Measurements from ENCODE around the gene POPDC2. TPM values are rescaled to one million over a fixed set of nuclear protein-coding genes. Genes with fewer than 3 reads are reported as not detected.

POPDC2 gene, protein sequence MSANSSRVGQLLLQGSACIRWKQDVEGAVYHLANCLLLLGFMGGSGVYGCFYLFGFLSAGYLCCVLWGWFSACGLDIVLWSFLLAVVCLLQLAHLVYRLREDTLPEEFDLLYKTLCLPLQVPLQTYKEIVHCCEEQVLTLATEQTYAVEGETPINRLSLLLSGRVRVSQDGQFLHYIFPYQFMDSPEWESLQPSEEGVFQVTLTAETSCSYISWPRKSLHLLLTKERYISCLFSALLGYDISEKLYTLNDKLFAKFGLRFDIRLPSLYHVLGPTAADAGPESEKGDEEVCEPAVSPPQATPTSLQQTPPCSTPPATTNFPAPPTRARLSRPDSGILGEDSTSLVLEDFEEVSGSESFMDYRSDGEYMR
- 10 to 100 TPM in 1 of 2 donors, 1 to 10 TPM in 1; 9.5 to 11.5 TPM for total RNA-seq
- polyA plus RNA-seq: 10 to 100 TPM; 11.0 to 17.5 TPM
- long read RNA-seq, donor 1, transcript POPDC2-208 (4 exons, 1,837 nt): major isoform, 5 of 25 reads
- long read RNA-seq, donor 1, partial matches to known transcripts: 6 of 25 reads
- long read RNA-seq, donor 1, other reads (novel, unspliced or antisense): 13 of 25 reads
- long read RNA-seq, donor 2, partial matches to known transcripts: 0 of 3 reads
- long read RNA-seq, donor 2, other reads (novel, unspliced or antisense): 2 of 3 reads

DNA sequence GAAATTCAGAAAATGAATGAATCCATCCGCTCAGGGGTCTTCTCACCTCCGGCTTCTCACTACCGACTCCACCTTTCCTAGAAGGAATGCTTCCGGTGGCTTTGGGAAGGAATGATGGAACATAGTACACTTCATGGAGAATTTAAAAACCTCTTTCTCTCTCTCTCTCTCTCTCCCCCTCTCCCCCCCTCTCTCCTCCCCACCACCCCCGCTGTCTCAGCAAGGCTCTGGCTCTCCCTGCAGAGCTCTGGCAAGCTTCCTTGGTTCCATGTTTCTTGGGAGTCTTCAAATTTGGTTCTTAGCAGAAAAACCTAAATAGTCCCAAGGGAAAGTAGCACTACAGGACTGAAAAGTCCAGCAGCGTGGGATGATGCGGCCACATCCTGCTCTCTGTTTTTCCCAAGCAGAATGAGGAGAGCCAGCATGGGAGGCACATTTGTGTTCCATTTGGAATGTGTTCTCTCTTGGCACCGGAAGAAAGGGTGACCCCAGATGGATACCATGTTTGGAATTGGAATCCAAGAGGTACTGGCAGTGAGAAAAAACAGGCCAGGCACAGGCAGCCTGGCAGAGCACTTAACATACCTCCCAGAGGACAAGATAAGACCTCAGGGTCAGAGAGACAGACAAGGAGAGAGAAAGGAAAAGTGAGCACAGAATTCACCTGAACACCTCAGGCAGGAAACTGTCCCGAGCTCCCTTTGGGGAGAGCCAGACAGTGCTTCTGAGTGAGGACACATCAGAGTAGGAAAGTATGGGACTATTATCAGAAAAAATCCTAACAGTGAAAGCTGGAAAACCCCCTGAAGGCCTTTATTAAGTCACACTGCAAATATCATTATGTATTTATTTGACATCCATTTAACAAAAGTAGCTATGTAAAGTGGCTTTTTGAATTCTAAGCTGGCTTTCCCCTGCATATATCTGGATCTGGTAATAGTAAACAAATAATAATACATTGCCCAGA is at the start of gene POPDC2:
Gene POPDC2 (minus strand): TSS at position 116 of the 967 bp plus-strand sequence. CDS start 166 bp downstream, outside the sequence.
- peak within 1 kb of the TSS in 1 of 2 donors; percentile 84 for H3K27ac ChIP-seq (ENCODE audit: low read depth in 1 of 2, low read length in 2 of 2)
- DNase-seq (peak; percentile 57 to 74), ATAC-seq (ENCODE audit: low FRiP score) (no peak)
- no peaks in the 10 kb centered on the region for H3K36me3 ChIP-seq (ENCODE audit: control insufficient read depth in 1 of 2, insufficient read depth in 2 of 2, low read length in 1 of 2)
- no peaks in the 10 kb centered on the region for H3K9me3 ChIP-seq (ENCODE audit: control insufficient read depth, low read length)
- no peaks in the 10 kb centered on the region for H3K27me3 ChIP-seq (ENCODE audit: control insufficient read depth in 1 of 2, insufficient read depth in 2 of 2, low read length in 1 of 2)
- 25 to 31% methylated on average over 9 of the region's 9 CpGs for WGBS, 2 donors
- H3K4me1 ChIP-seq (ENCODE audit: control insufficient read depth in 1 of 2, insufficient read depth in 2 of 2, low read length in 2 of 2): peaks cover 3 to 5% of the 10 kb centered on the region in 2 donors
- intact Hi-C loops (cut with DNase I): no loop called here
- H3K4me3 ChIP-seq (ENCODE audit: low read length in 2 of 2): no peak within 1 kb of the TSS

DNA sequence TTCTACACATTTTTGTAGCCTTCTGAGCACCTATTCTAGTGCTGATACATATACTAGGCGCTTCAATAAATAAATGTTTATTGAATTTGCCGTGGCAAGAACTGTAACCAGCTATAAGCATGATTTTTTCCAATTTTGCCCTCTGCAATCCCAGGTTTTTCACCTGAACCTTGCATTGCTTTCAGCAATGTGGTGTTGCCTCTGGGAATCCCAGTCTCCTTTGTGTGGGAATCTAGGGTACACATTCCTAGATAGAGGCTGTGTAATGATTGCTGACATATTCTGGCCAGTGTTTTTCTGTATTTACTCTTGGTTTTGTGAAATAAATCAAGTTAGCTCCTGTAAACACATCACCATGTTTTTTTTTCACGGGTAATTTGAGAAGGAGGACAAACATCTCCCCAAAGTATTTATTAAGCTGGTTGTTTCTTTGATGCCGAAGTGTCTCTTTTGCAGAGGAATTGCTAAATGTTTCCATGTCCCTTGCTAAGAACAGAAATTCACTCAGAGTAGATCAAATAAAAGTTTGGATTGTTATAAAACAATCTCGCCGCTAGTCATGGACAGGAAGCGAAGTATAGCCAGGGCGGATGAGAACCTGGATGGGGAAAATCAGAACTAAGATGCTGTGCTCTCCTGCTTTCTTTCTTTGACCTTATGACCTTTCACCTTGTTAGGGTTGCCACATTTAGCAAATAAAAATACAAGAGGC is 43.6 kb upstream of the POPDC2 start:
- ATAC-seq (ENCODE audit: low FRiP score) (no peak), DNase-seq (no peak)
- WGBS, 2 donors: 67 to 68% methylated on average over 8 of the region's 8 CpGs
- Histone ChIP-seq H3K9me3 (ENCODE audit: control insufficient read depth, low read length) (no peaks in the 10 kb centered on the region), H3K4me3 (ENCODE audit: low read length in 2 of 2) (no peak overlapping the region), H3K36me3 (ENCODE audit: control insufficient read depth in 1 of 2, insufficient read depth in 2 of 2, low read length in 1 of 2) (no peaks in the 10 kb centered on the region), H3K27me3 (ENCODE audit: control insufficient read depth in 1 of 2, insufficient read depth in 2 of 2, low read length in 1 of 2) (no peaks in the 10 kb centered on the region), H3K27ac (ENCODE audit: low read depth in 1 of 2, low read length in 2 of 2) (no peak overlapping the region), H3K4me1 (ENCODE audit: control insufficient read depth in 1 of 2, insufficient read depth in 2 of 2, low read length in 2 of 2) (no peaks in the 10 kb centered on the region)
- intact Hi-C loops (cut with DNase I): no loop called here

DNA sequence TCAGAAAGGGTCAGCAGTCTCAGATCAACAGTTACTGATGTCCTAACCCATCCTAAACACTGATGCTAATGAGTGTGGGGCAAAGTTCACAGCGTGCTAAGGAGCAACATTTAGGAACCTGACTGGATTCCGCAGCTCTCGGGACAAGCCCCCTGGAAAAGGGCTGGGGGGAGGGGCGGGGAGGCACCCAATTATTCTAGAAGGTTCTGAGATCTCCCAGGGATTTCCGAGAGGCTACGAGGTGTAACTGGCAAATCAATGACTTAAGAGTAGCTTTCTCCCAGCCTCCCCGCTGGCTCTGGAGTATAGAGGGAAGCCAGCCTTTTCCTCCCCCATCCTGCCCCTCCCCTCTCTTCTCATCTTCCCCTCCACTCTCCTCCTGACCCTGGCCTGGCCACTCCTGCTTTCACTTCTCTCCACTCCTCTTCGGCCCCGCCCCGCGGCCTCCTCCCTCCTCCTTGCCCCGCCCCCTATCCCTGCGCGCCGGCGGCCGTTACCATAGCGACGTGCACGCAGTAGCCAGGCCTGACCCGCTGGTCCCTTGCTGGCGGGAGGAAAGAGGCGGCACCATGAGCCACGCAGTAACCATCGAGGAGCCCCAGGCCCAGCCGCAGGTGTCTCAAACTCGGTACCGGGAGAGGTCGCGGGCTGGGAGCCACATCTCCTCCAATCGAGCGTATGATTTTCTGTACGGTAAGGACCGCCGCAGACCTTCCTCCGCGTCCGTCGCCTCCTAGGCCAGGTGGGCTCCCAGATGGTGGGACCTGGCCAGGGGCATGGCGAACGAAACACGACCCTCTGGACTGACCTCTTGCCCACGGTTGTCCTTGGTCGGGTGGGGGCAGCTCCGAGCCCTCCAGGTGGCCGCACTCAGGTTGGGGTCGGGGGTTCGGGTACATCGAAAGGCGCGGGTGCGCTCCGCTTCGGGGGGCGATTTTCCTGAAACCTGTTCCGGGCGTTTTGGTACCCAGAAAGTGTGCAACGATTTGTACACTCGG is 42.4 kb upstream of the POPDC2 start, which contains the start of gene CFAP91:
Gene CFAP91 (plus strand): TSS at position 493 of the 998 bp plus-strand sequence. CDS start 77 bp downstream, at position 570.
- Histone ChIP-seq H3K9me3 (ENCODE audit: control insufficient read depth, low read length) (no peaks in the 10 kb centered on the region), H3K4me1 (ENCODE audit: control insufficient read depth in 1 of 2, insufficient read depth in 2 of 2, low read length in 2 of 2) (no peaks in the 10 kb centered on the region), H3K4me3 (ENCODE audit: low read length in 2 of 2) (peak within 1 kb of the TSS; percentile 34 to 43), H3K27ac (ENCODE audit: low read depth in 1 of 2, low read length in 2 of 2) (no peak within 1 kb of the TSS), H3K27me3 (ENCODE audit: control insufficient read depth in 1 of 2, insufficient read depth in 2 of 2, low read length in 1 of 2) (no peaks in the 10 kb centered on the region), H3K36me3 (ENCODE audit: control insufficient read depth in 1 of 2, insufficient read depth in 2 of 2, low read length in 1 of 2) (no peaks in the 10 kb centered on the region)
- intact Hi-C loops (cut with DNase I): no loop called here
- WGBS, 2 donors: 3% methylated on average over 50 to 59 of the region's 59 CpGs
- DNase-seq (peak; percentile 99), ATAC-seq (ENCODE audit: low FRiP score) (peak; percentile 100)

DNA sequence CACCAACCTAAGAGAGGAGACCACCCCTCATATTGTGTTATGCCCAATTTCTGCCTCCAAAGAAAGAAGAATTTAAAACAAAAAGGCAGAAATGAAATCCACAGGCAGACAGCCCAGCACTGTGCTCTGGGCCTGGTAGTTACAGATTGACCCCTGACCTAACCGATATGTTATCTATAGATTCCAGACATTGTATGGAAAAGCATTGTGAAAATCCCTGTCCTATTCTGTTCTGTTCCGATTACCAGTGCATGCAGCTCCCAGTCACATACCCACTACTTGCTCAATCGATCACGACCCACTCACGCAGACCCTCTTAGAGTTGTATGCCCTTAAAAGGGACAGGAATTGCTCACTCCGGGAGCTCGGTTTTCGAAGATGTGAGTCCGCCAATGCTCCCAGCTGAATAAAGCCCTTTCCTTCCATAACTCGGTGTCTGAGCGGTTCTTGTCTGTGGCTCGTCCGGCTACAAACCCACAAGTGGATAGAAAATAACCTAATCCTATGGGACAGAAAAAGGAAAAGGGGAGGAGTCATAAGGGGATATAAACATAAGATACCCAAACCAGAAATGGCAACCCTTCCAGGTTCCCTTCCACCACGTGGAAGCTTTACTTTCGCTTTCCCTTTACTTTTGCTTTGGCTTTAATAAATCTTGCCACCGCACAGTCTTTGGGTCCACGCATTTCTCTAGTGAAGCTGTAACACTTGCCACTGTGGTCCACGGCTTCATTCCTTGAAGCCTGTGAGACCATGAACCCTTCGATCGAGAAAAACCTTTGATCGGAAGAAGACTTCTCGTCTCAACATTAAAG is 40.7 kb upstream of the POPDC2 start:
- Histone ChIP-seq H3K4me1 (ENCODE audit: control insufficient read depth in 1 of 2, insufficient read depth in 2 of 2, low read length in 2 of 2) (no peaks in the 10 kb centered on the region), H3K36me3 (ENCODE audit: control insufficient read depth in 1 of 2, insufficient read depth in 2 of 2, low read length in 1 of 2) (no peaks in the 10 kb centered on the region), H3K4me3 (ENCODE audit: low read length in 2 of 2) (no peak overlapping the region), H3K27me3 (ENCODE audit: control insufficient read depth in 1 of 2, insufficient read depth in 2 of 2, low read length in 1 of 2) (no peaks in the 10 kb centered on the region), H3K27ac (ENCODE audit: low read depth in 1 of 2, low read length in 2 of 2) (no peak overlapping the region), H3K9me3 (ENCODE audit: control insufficient read depth, low read length) (no peaks in the 10 kb centered on the region)
- DNase-seq (no peak), ATAC-seq (ENCODE audit: low FRiP score) (no peak)
- 91% methylated on average over 22 of the region's 22 CpGs for WGBS, 2 donors
- intact Hi-C loops (cut with DNase I): no loop called here

DNA sequence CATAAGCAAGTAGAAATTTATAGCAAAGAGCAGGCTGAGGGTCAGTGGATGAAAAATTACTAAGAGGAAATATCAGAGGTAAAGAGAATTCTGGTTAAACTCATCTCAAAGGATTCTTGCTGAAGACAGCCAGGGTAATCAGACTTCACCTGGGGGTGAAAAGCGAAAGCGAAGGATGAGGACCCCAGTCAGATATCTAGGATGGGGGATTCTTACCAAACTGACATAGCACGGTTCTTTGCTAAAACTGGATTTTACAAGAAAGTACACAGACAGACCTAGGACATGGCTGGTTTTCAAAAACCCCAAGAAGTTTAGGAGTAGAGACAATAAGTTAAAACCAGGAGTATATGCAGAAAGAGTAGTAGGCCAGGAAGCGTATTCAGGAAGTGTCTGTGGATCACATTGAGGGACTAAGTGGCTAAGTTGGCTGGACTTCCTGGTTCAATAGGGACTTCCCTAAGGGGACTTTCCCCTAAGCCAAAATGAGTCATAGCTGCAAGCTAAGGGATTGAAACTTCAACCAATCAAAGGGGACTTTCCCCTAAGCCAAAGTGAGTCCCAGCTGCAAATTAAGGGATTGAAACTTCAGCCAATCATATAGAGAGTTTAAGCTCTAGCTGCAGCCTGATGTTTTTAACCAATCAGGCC is 40.0 kb upstream of the POPDC2 start:
- 92 to 95% methylated on average over 4 of the region's 4 CpGs for WGBS, 2 donors
- H3K4me1 ChIP-seq (ENCODE audit: control insufficient read depth in 1 of 2, insufficient read depth in 2 of 2, low read length in 2 of 2): no peaks in the 10 kb centered on the region
- no peak overlapping the region for H3K27ac ChIP-seq (ENCODE audit: low read depth in 1 of 2, low read length in 2 of 2)
- no peaks in the 10 kb centered on the region for H3K36me3 ChIP-seq (ENCODE audit: control insufficient read depth in 1 of 2, insufficient read depth in 2 of 2, low read length in 1 of 2)
- no peaks in the 10 kb centered on the region for H3K27me3 ChIP-seq (ENCODE audit: control insufficient read depth in 1 of 2, insufficient read depth in 2 of 2, low read length in 1 of 2)
- no peaks in the 10 kb centered on the region for H3K9me3 ChIP-seq (ENCODE audit: control insufficient read depth, low read length)
- DNase-seq: no peak
- H3K4me3 ChIP-seq (ENCODE audit: low read length in 2 of 2): no peak overlapping the region
- no peak for ATAC-seq (ENCODE audit: low FRiP score)
- intact Hi-C loops (cut with DNase I): no loop called here

DNA sequence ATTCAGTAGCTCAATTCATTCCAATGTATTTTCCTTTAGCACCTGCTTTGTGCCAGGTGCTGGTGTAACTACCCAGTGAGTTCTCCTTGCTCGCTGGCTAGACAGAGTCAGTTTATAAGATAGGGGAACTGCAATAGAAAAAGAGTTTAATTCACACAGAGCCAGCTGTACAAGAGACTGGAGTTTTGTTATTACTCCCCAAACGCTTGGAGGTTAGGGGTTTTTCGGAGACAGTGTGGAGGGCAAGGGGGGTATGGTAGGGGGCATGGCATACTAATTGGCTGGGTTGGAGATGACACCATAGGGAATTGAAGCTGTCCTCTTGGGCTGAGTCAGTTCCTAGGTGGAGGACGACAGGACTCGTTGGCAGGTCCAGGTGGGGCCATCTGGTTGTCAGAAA is 37.0 kb upstream of the POPDC2 start:
- Histone ChIP-seq H3K9me3 (ENCODE audit: control insufficient read depth, low read length) (no peaks in the 10 kb centered on the region), H3K27me3 (ENCODE audit: control insufficient read depth in 1 of 2, insufficient read depth in 2 of 2, low read length in 1 of 2) (no peaks in the 10 kb centered on the region), H3K36me3 (ENCODE audit: control insufficient read depth in 1 of 2, insufficient read depth in 2 of 2, low read length in 1 of 2) (no peaks in the 10 kb centered on the region), H3K4me3 (ENCODE audit: low read length in 2 of 2) (no peak overlapping the region), H3K4me1 (ENCODE audit: control insufficient read depth in 1 of 2, insufficient read depth in 2 of 2, low read length in 2 of 2) (no peaks in the 10 kb centered on the region), H3K27ac (ENCODE audit: low read depth in 1 of 2, low read length in 2 of 2) (no peak overlapping the region)
- 82 to 85% methylated on average over 5 of the region's 5 CpGs for WGBS, 2 donors
- DNase-seq (no peak), ATAC-seq (ENCODE audit: low FRiP score) (no peak)
- intact Hi-C loops (cut with DNase I): no loop called here

Data from aorta (tissue), 5 donors.